Activated CD8-positive, alpha-beta memory T cell treated with anti-CD3 and anti-CD28 coated beads, Interleukin-2, amount 50 U/mL, for 4 hours (primary cell): ENCODE results near the gene CHRM2.

Source experiments
- DNase-seq: peaks from one replicate; pipeline ENCODE4 v3.0.0-alpha.2; 2020

The CHRM2 gene

GRCh38 chr7:137036768-137037167 lies 168.3 kb downstream of the CHRM2 start:
- DNase-seq = no peak

GRCh38 chr7:137038706-137039105 lies 170.3 kb downstream of the CHRM2 start:
- DNase-seq = no peak

GRCh38 chr7:137040745-137041144 lies 172.3 kb downstream of the CHRM2 start:
- DNase-seq = no peak

- no peak for DNase-seq
Observed at GRCh38 chr7:137045573-137045972, 177.1 kb downstream of the CHRM2 start.

- no peak for DNase-seq
Observed at GRCh38 chr7:137069249-137069963, 201.0 kb downstream of the CHRM2 start.
